Fibroblast of skin of right biceps (primary cell): ENCODE measurements around the gene C2orf80.
"Not testable (repeated sequence)": the region's sequence is repeated elsewhere in the genome, so short reads cannot be mapped to it uniquely, and the experiment has no call there.

ENCODE experiments used
- DNase-seq: peaks from one replicate; pipeline ENCODE4 v3.0.0-alpha.2; 2013

C2orf80 gene

GRCh38 chr2:208175840-208176153 is 14.0 kb downstream of the C2orf80 start:
- DNase-seq = no peak

GRCh38 chr2:208175069-208175839 is 14.6 kb downstream of the C2orf80 start:
- DNase-seq = peak; percentile 75

- no peak for DNase-seq
Observed at GRCh38 chr2:208174144-208174543, 15.7 kb downstream of the C2orf80 start.

- DNase-seq = no peak
Observed at GRCh38 chr2:208172125-208172524, 17.7 kb downstream of the C2orf80 start.

GRCh38 chr2:208164951-208165755 is 24.7 kb downstream of the C2orf80 start:
- no peak for DNase-seq

GRCh38 chr2:208163489-208163888 is 26.3 kb downstream of the C2orf80 start, which contains the start of gene CRYGA:
CRYGA (minus strand) TSS chr2:208163589; CDS start chr2:208163556, 33 bp downstream.
- no peak for DNase-seq

- DNase-seq = no peak
Observed at GRCh38 chr2:208156439-208156838, 33.4 kb downstream of the C2orf80 start.

- DNase-seq = no peak
Observed at GRCh38 chr2:208153156-208153555, 36.7 kb downstream of the C2orf80 start.

GRCh38 chr2:208150956-208151355 is 38.9 kb downstream of the C2orf80 start:
- no peak for DNase-seq

- DNase-seq = no peak
Observed at GRCh38 chr2:208150094-208150493, 39.7 kb downstream of the C2orf80 start.

- no peak for DNase-seq
Observed at GRCh38 chr2:208148803-208149202, 41.0 kb downstream of the C2orf80 start.

GRCh38 chr2:208147759-208148158 is 42.1 kb downstream of the C2orf80 start:
- DNase-seq = no peak

GRCh38 chr2:208147008-208147407 is 42.8 kb downstream of the C2orf80 start:
- no peak for DNase-seq

GRCh38 chr2:208146006-208146405 is 43.8 kb downstream of the C2orf80 start, which contains the start of gene CRYGB:
CRYGB (minus strand) TSS chr2:208146158; CDS start chr2:208146120, 38 bp downstream.
- no peak for DNase-seq

GRCh38 chr2:208142925-208143799 is 46.7 kb downstream of the C2orf80 start:
- no peak for DNase-seq

GRCh38 chr2:208142240-208142924 is 47.4 kb downstream of the C2orf80 start:
- peak; percentile 28 for DNase-seq

- DNase-seq = no peak
Observed at GRCh38 chr2:208139447-208139846, 50.4 kb downstream of the C2orf80 start.

GRCh38 chr2:208138334-208138733 is 51.5 kb downstream of the C2orf80 start:
- DNase-seq = not testable (repeated sequence)

- DNase-seq = no peak
Observed at GRCh38 chr2:208136716-208137094, 53.1 kb downstream of the C2orf80 start.

- DNase-seq = no peak
Observed at GRCh38 chr2:208135794-208136715, 53.8 kb downstream of the C2orf80 start.

- no peak for DNase-seq
Observed at GRCh38 chr2:208134928-208135586, 54.8 kb downstream of the C2orf80 start.
